Type B pancreatic cell (in vitro differentiated cells): ENCODE results near the gene XPC. TPM values are rescaled to one million over a fixed set of nuclear protein-coding genes. Genes with fewer than 3 reads are reported as not detected.
A peak's percentile ranks its signal among the peaks of the same experiment; 100 is the strongest.

Experiments used
- DNase-seq: peaks from one replicate; pipeline ENCODE4 v3.0.0; 2021; ENCODE audit warnings: mixed read lengths; ENCODE audit not compliant: unreplicated experiment; ENCODE audit errors: extremely low spot score
- H3K27ac Mint-ChIP-seq: 2 replicates; pipeline ENCODE4 v1.8.0; 2021; ENCODE audit warnings: mild to moderate bottlenecking, mixed read lengths
- H3K27me3 Mint-ChIP-seq: 2 replicates; pipeline ENCODE4 v1.8.0; 2021; ENCODE audit warnings: mixed read lengths
- H3K36me3 Mint-ChIP-seq: 2 replicates; pipeline ENCODE4 v1.8.0; 2021; ENCODE audit warnings: mixed read lengths
- H3K4me1 Mint-ChIP-seq: one replicate; pipeline ENCODE4 v1.8.0; 2021; ENCODE audit warnings: mixed read lengths; ENCODE audit not compliant: unreplicated experiment
- H3K4me3 Mint-ChIP-seq: 2 replicates; pipeline ENCODE4 v1.8.0; 2021; ENCODE audit warnings: mild to moderate bottlenecking, mixed read lengths
- H3K9me3 Mint-ChIP-seq: 2 replicates; pipeline ENCODE4 v1.8.0; 2021; ENCODE audit warnings: mixed read lengths
- total RNA-seq: library from RNA; stranded (reverse); gene quantifications from 2 replicates; pipeline ENCODE4 v1.2.1, GENCODE V29; 2021; ENCODE audit warnings: low replicate concordance
- TF ChIP-seq, protein P1 (sequence below): fragments of 200-600 bp; sonication (generic); conservative IDR thresholded peaks from 2 replicates; pipeline ENCODE4 v1.5.0; 2021; ENCODE audit warnings: antibody characterized with exemption, mild to moderate bottlenecking

The XPC gene
- total RNA-seq, 1 donor from 2014 or later, result 44.2 TPM

DNA sequence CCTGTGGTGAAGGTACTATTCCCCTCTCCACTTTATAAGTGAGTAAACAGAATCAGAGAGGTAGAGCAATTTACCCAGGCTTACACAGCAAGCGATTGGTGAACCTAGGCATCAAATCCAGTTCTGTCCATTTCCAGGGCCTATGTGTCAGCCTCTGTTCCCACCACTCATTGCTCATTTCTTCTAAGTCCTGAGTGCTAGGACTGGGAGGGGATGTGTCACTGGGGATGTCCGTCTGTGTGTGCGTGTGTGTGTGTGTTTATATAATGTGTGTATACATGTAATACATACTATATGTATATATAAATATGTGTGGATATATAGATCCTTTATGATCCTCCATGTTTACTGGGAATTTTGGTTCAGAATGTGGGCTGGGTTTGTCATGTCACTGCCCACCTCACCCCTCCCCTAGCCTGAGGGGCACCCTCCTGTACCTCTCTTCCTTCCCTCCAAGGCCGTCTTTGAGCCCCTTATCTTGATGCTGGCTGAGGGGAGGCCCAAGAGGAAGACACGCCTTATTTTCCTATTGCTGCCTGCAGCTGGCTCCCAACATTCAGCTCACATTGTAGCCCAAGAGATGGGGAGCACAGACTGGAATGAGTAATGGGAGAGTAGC is 51.4 kb downstream of the XPC start:
- peak; percentile 31 for DNase-seq
- Mint-ChIP-seq H3K27ac (peak overlapping the region; percentile 95), H3K9me3 (no peaks in the 10 kb centered on the region), H3K27me3 (no peaks in the 10 kb centered on the region), H3K36me3 (peaks cover 19% of the 10 kb centered on the region), H3K4me1 (peaks cover 30% of the 10 kb centered on the region), H3K4me3 (peak overlapping the region; percentile 99)
- TF ChIP-seq, protein P1, sequence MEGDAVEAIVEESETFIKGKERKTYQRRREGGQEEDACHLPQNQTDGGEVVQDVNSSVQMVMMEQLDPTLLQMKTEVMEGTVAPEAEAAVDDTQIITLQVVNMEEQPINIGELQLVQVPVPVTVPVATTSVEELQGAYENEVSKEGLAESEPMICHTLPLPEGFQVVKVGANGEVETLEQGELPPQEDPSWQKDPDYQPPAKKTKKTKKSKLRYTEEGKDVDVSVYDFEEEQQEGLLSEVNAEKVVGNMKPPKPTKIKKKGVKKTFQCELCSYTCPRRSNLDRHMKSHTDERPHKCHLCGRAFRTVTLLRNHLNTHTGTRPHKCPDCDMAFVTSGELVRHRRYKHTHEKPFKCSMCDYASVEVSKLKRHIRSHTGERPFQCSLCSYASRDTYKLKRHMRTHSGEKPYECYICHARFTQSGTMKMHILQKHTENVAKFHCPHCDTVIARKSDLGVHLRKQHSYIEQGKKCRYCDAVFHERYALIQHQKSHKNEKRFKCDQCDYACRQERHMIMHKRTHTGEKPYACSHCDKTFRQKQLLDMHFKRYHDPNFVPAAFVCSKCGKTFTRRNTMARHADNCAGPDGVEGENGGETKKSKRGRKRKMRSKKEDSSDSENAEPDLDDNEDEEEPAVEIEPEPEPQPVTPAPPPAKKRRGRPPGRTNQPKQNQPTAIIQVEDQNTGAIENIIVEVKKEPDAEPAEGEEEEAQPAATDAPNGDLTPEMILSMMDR, result no peak

DNA sequence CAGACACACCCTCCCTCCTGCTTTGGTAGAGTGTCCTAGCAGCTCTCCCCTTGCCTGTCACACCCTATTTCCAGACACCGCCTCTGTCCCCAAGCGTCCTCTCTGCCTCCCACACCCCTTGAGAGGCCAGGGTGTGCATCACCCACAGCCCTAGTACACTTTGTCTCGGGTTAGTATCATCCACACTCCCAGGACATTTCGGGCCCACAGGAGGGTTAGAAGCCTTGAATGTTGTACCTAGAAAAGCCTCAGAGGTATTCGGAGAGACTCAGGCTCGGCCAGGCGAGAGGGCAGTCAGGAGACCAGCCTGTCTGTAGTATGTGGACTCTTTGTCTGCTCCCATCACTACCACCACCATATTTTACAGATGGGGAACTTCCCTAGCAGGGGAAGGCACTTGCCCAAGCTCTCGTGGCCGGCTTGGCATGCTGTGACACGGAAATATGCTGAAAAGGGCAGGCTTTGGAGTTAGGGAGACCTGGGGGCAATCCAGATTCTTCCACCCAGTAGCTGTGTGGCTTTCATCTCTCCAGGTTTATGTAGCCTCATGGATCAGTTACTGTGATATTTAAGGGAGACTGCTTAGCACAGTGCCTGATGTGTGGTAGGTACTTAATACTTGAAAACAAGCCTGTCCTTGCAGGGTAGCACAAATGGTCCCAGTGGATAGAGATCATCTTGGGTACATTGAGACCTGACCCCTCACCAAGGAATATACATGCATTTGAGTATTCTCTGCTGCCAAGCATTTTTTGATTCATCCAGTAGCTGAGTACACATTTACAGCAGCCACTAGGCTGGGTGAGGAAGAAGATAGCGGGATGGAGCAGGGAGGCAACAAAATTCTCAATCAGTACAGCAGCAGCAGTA is 52.1 kb downstream of the XPC start:
- Mint-ChIP-seq H3K4me3 (peak overlapping the region; percentile 99), H3K36me3 (peaks cover 19% of the 10 kb centered on the region), H3K4me1 (peaks cover 30% of the 10 kb centered on the region), H3K27me3 (no peaks in the 10 kb centered on the region), H3K27ac (peak overlapping the region; percentile 95), H3K9me3 (no peaks in the 10 kb centered on the region)
- DNase-seq, result peak; percentile 11
- TF ChIP-seq, protein P1, result no peak

DNA sequence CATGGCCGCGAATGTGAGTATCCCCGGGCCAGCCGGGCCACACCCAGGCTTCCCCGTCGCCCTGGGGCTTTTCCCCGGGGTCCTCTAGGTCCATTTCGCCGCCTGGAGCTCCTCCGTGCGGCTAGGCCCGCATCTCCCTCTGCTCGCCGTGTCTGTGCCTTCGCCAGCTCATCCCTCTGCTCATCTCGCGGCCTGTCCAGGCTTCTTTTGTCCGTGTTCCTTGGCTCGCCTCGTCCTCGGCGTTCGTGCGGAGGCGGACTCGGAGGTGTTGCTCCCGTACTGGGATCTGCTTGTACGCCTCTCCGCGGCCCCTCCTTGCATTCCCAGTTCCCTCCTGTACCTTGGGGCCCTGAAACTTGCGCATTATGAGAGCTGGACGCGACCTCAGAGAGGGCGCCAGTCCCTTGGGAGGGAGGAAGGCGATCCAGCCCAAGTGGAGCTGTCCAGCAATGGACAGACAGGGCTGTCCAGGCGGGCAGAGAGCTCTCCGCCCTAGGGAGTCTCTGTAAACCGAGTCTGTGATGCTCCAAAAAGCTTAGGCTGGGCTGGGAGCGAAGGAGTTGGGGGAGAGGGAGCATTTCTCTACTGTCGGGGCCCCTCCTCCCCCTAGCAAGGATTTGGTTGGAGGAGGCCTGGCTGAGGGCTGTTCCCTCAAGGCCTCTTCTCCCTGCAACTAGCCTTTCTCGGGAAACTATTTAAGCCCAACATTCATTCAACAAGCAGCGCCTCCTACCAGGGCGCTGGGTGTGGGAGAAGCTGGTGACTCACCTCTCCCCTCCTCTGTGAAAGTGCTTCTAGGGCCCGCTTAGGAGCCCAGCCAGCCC is 53.0 kb downstream of the XPC start:
- peaks cover 23% of the 10 kb centered on the region for H3K36me3 Mint-ChIP-seq
- no peaks in the 10 kb centered on the region for H3K27me3 Mint-ChIP-seq
- H3K4me1 Mint-ChIP-seq, result peaks cover 30% of the 10 kb centered on the region
- H3K27ac Mint-ChIP-seq, result peak overlapping the region; percentile 95
- DNase-seq, result peak; percentile 72
- H3K4me3 Mint-ChIP-seq, result peak overlapping the region; percentile 99
- TF ChIP-seq, protein P1, result no peak
- no peaks in the 10 kb centered on the region for H3K9me3 Mint-ChIP-seq

DNA sequence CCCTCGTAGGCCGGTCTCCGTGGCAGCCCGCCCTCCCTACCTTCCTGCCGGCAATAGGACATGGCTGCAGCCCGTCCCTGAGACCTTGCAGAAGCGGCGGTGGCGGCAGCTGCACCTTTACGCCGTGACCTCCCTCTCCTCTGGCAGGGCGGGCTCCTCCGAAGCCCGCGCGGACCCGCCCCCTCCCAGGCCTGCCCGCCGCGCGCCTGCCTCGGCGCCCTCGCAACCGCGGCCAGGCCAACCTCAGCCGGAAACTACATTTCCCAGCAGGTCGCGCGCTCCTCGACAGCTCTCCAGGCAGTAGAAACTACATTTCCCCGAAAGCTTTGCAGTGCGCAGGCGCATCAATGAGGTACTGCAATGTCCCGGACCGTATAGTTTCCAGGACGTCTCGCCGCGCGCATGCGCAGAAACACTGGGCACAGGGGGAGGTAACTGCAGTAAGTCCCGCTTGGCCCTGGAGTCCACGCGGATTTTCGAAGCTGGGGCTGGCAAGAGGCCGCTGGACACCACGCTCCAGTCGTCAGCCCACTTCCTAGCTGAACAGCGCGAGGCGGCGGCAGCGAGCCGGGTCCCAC is 53.7 kb downstream of the XPC start, which contains the start of the genes CHCHD4 and TMEM43:
CHCHD4 (minus strand) TSS at position 256 of the 578 bp plus-strand sequence; CDS start at position 62, 194 bp downstream.
TMEM43 (plus strand) TSS at position 438 of the 578 bp plus-strand sequence. CDS start 142 bp downstream, outside the sequence.
- H3K27me3 Mint-ChIP-seq, result no peaks in the 10 kb centered on the region
- H3K36me3 Mint-ChIP-seq, result peaks cover 26% of the 10 kb centered on the region
- H3K9me3 Mint-ChIP-seq, result no peaks in the 10 kb centered on the region
- peaks cover 30% of the 10 kb centered on the region for H3K4me1 Mint-ChIP-seq
- DNase-seq, result peak; percentile 99
- TF ChIP-seq, protein P1, result no peak
- peak within 1 kb of the TSS; percentile 95 for H3K27ac Mint-ChIP-seq
- peak within 1 kb of the TSS; percentile 99 for H3K4me3 Mint-ChIP-seq

DNA sequence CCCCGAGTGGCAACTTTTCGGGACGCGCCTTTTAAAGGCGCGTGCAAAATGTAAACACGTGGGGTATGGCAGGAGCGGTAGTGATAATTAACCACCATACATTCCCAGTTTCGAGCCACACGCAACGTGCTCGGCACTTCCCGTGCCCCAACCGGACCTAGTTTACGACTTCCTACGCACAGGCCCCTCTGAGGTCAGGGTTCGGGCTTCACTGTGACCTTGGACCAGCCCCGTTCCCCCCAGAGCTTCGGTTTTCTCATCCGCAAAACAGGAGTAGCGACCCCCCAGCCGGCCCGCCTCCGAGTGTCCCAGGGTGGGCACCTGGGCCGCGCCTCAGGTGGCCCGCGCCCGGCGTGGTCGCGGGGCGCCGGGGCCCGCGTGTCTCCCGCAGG is 54.2 kb downstream of the XPC start:
- peak overlapping the region; percentile 93 for H3K27ac Mint-ChIP-seq
- no peaks in the 10 kb centered on the region for H3K9me3 Mint-ChIP-seq
- TF ChIP-seq, protein P1, result no peak
- H3K4me1 Mint-ChIP-seq, result peaks cover 30% of the 10 kb centered on the region
- peak overlapping the region; percentile 99 for H3K4me3 Mint-ChIP-seq
- DNase-seq, result no peak
- peaks cover 26% of the 10 kb centered on the region for H3K36me3 Mint-ChIP-seq
- no peaks in the 10 kb centered on the region for H3K27me3 Mint-ChIP-seq
